Smooth muscle cell (in vitro differentiated cells): ENCODE measurements around the gene RPL7A. TPM values are rescaled to one million over a fixed set of nuclear protein-coding genes. Genes with fewer than 3 reads are reported as not detected.
"Not testable (repeated sequence)": the region's sequence is repeated elsewhere in the genome, so short reads cannot be mapped to it uniquely, and the experiment has no call there.

ENCODE experiments used
- DNase-seq: peaks from one replicate; lab custom pipeline; 2025; ENCODE audit not compliant: unreplicated experiment; lab: John Stamatoyannopoulos, UW
- H2AFZ ChIP-seq: fragments of 200-600 bp; sonication (generic); 2 replicates; pipeline ENCODE4 v1.6.0; 2016; ENCODE audit warnings: antibody characterized with exemption, low read depth, mild to moderate bottlenecking
- H3F3A ChIP-seq: fragments of 200-600 bp; sonication (generic); 2 replicates; pipeline ENCODE4 v1.6.0; 2017; ENCODE audit warnings: antibody characterized with exemption, low read depth
- H3K27ac ChIP-seq: fragments of 200-600 bp; sonication (generic); 2 replicates; pipeline ENCODE4 v1.5.1; 2016; ENCODE audit warnings: low read depth, mild to moderate bottlenecking
- H3K27me3 ChIP-seq: fragments of 200-600 bp; sonication (generic); 2 replicates; pipeline ENCODE4 v1.6.1; 2016; ENCODE audit warnings: low read depth, mild to moderate bottlenecking
- H3K36me3 ChIP-seq: fragments of 200-600 bp; sonication (generic); 2 replicates; pipeline ENCODE4 v1.5.1; 2016; ENCODE audit warnings: low read depth
- H3K4me1 ChIP-seq: fragments of 200-600 bp; sonication (generic); 2 replicates; pipeline ENCODE4 v1.5.1; 2016; ENCODE audit warnings: low read depth
- H3K4me2 ChIP-seq: fragments of 200-600 bp; sonication (generic); 2 replicates; pipeline ENCODE4 v1.6.0; 2016; ENCODE audit warnings: mild to moderate bottlenecking
- H3K4me3 ChIP-seq: fragments of 200-600 bp; sonication (generic); 2 replicates; pipeline ENCODE4 v1.5.1; 2016; ENCODE audit warnings: mild to moderate bottlenecking
- H3K79me2 ChIP-seq: fragments of 200-600 bp; sonication (generic); 2 replicates; pipeline ENCODE4 v1.6.0; 2016; ENCODE audit warnings: low read depth, mild to moderate bottlenecking
- H3K9ac ChIP-seq: fragments of 200-600 bp; sonication (generic); 2 replicates; pipeline ENCODE4 v1.6.0; 2016; ENCODE audit warnings: low read depth
- H3K9me3 ChIP-seq: fragments of 200-600 bp; sonication (generic); replicated peaks from 2 replicates; pipeline ENCODE4 v1.5.1; 2016; ENCODE audit warnings: low read depth
- H4K20me1 ChIP-seq: fragments of 200-600 bp; sonication (generic); 2 replicates; pipeline ENCODE4 v1.6.0; 2016; ENCODE audit warnings: low read depth
- WGBS: methylation state at CpG from one replicate; pipeline ENCODE4 v1.1.7; 2016; ENCODE audit warnings: low lambda C conversion rate; 5-methylcytosine and 5-hydroxymethylcytosine counted together
- polyA plus RNA-seq: library from polyadenylated mRNA; unstranded; fragments of >200 nt; fragmentation: Nextera tagmentation; extraction: Ambion mirVana; gene quantifications from 2 replicates; pipeline ENCODE4 v1.2.1, GENCODE V29; 2016
- total RNA-seq: library from RNA; depleted of rRNA; stranded (reverse); fragments of >200 nt; gene quantifications from 2 replicates; pipeline ENCODE4 v1.2.3, GENCODE V29; 2014
- TF ChIP-seq, protein P1 (sequence below): fragments of 200-600 bp; sonication (generic); IDR thresholded peaks from 2 replicates; pipeline ENCODE4 v1.5.1; 2017; ENCODE audit warnings: borderline replicate concordance, mild to moderate bottlenecking, antibody characterized with exemption; ENCODE audit not compliant: insufficient read depth, poor library complexity, severe bottlenecking

Gene RPL7A
- total and polyA plus RNA-seq, 2 experiments from 2014 or later, result 372 to 1,254 TPM

DNA sequence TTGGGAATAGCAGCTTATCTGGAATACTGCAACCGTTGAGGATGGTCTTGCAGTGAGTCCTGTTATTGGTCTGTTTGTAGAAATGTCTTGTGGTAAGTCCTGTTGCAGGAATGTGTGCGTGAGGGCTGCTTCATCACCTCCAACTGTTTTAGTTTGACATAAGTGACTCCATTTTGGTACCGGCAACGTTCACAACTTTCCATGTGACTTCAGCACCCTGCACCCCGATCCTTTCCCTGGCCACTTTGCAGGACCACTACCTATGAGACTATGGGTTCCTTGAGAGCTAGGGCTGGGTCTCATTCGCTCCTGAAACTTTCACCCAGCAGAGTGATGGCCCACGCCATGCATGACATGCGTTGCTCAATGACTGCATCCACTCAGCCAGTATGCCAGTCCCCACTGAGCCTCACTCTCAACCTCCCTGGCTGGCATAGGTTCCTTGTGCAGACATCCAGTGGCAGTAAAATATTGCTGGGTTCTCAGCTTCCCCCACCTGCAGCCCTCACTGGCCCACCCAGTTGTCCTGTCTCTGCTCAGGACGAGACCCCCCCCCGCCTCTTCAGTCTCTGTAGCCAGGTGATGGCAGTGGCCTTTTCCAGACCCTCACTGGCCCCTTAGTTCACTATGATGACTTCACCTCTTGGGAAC is 20.1 kb upstream of the RPL7A start:
- H3K27me3 ChIP-seq, result no peaks in the 10 kb centered on the region
- no peak overlapping the region for H3K9ac ChIP-seq
- no peak overlapping the region for H2AFZ ChIP-seq
- no peaks in the 10 kb centered on the region for H3K36me3 ChIP-seq
- H4K20me1 ChIP-seq, result peaks cover 4% of the 10 kb centered on the region
- no peak for DNase-seq
- no peak overlapping the region for H3K4me3 ChIP-seq
- H3K4me1 ChIP-seq, result no peaks in the 10 kb centered on the region
- no peak overlapping the region for H3K27ac ChIP-seq
- H3K4me2 ChIP-seq, result no peak overlapping the region
- 88% methylated on average over 10 of the region's 10 CpGs for WGBS
- H3F3A ChIP-seq, result peaks cover 7% of the 10 kb centered on the region
- TF ChIP-seq, protein P1, sequence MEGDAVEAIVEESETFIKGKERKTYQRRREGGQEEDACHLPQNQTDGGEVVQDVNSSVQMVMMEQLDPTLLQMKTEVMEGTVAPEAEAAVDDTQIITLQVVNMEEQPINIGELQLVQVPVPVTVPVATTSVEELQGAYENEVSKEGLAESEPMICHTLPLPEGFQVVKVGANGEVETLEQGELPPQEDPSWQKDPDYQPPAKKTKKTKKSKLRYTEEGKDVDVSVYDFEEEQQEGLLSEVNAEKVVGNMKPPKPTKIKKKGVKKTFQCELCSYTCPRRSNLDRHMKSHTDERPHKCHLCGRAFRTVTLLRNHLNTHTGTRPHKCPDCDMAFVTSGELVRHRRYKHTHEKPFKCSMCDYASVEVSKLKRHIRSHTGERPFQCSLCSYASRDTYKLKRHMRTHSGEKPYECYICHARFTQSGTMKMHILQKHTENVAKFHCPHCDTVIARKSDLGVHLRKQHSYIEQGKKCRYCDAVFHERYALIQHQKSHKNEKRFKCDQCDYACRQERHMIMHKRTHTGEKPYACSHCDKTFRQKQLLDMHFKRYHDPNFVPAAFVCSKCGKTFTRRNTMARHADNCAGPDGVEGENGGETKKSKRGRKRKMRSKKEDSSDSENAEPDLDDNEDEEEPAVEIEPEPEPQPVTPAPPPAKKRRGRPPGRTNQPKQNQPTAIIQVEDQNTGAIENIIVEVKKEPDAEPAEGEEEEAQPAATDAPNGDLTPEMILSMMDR, result no peak
- no peaks in the 10 kb centered on the region for H3K79me2 ChIP-seq
- H3K9me3 ChIP-seq, result no peaks in the 10 kb centered on the region

DNA sequence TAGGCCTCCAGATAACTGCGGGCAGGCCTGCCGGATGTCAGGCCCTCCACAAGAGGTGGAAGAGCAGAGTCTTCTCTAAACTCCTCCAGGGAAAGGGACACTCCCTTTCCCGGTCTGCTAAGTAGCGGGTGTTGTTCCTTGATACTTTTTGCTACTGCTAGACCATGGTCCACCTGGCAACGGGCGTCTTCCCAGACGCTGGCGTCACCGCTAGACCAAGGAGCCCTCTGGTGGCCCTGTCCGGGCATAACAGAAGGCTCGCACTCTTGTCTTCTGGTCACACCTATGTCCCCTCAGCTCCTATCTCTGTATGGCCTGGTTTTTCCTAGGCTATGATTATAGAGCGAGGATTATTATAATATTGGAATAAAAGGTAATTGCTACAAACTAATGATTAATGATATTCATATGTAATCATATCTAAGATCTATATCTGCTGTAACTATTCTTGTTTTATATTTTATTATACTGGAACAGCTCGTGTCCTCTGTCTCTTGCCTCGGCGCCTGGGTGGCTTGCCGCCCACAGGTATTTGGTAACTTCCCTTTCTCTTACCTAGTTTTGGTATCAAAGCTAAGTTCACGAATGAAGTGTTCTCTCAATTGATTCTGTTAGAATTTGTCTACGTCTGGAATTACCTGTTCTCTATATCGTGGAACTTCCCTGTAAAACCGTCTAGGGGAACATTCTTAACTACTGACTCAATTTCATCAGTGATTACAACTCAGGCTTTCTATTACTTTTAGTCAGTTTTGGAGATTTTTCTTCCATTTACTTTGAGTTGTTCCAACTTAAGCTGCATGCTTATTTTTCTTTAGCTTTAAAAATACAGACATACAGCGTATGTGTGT is 18.5 kb upstream of the RPL7A start:
- not testable (repeated sequence) for DNase-seq, H3K79me2 ChIP-seq, H3K4me3 ChIP-seq, H3K9me3 ChIP-seq, H3K36me3 ChIP-seq, H3K27ac ChIP-seq, H3K27me3 ChIP-seq, H3K9ac ChIP-seq, H4K20me1 ChIP-seq, H2AFZ ChIP-seq, H3K4me1 ChIP-seq, H3K4me2 ChIP-seq, H3F3A ChIP-seq
- WGBS, result 52% methylated on average over 21 of the region's 21 CpGs
- TF ChIP-seq, protein P1, result peak; percentile 68

DNA sequence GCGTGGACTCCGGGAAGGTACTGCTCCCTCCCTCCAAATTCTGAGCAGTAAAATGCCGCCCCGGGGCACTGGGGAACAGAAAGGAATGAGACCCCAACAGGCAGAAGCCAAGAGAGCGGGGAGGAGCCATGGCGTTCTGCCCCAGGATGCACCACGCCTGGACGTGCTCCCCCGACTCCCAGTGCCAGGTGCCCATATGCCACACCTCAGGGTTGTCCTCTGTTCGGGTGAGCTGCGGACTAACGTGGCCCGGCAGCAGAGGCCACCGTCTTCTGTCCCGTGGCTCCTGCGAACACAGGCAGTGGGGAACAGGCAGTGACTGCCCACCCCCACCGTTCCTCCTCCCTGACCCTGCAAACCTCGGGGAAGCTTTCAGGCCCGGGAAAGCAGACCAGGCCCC is 16.8 kb upstream of the RPL7A start:
- 96% methylated on average over 19 of the region's 19 CpGs for WGBS

More for the DNA sequence above, 16.8 kb upstream of the RPL7A start:
- H3K9me3 ChIP-seq, result no peaks in the 10 kb centered on the region
- no peaks in the 10 kb centered on the region for H3K27me3 ChIP-seq
- H3K4me2 ChIP-seq, result no peak overlapping the region
- no peak overlapping the region for H3K4me3 ChIP-seq
- no peak overlapping the region for H3K27ac ChIP-seq
- no peak for DNase-seq
- H4K20me1 ChIP-seq, result peaks cover 16% of the 10 kb centered on the region
- TF ChIP-seq, protein P1, result no peak
- no peaks in the 10 kb centered on the region for H3K36me3 ChIP-seq
- H3K4me1 ChIP-seq, result peaks cover 7% of the 10 kb centered on the region
- peaks cover 21% of the 10 kb centered on the region for H3K79me2 ChIP-seq
- H3K9ac ChIP-seq, result no peak overlapping the region
- peaks cover 7% of the 10 kb centered on the region for H3F3A ChIP-seq
- H2AFZ ChIP-seq, result no peak overlapping the region
